Activated naive CD8-positive, alpha-beta T cell treated with anti-CD3 and anti-CD28 coated beads for 36 hours (primary cell): ENCODE measurements around the gene PPARA. TPM values are rescaled to one million over a fixed set of nuclear protein-coding genes. Genes with fewer than 3 reads are reported as not detected.

Experiments
- DNase-seq: peaks from one replicate; pipeline ENCODE4 v3.0.0; 2021
- H3K27ac Mint-ChIP-seq: one replicate; pipeline ENCODE4 v1.8.0; 2022; ENCODE audit warnings: mild to moderate bottlenecking, moderate library complexity, mixed read lengths
- H3K27me3 Mint-ChIP-seq: one replicate; pipeline ENCODE4 v1.8.0; 2022; ENCODE audit warnings: mild to moderate bottlenecking, mixed read lengths
- H3K36me3 Mint-ChIP-seq: one replicate; pipeline ENCODE4 v1.8.0; 2021; ENCODE audit warnings: mild to moderate bottlenecking, mixed read lengths
- H3K4me1 Mint-ChIP-seq: one replicate; pipeline ENCODE4 v1.8.0; 2021; ENCODE audit warnings: mixed read lengths
- H3K4me3 Mint-ChIP-seq: one replicate; pipeline ENCODE4 v1.8.0; 2022; ENCODE audit warnings: mild to moderate bottlenecking, moderate library complexity, mixed read lengths
- H3K9me3 Mint-ChIP-seq: one replicate; pipeline ENCODE4 v1.8.0; 2022; ENCODE audit warnings: mixed read lengths
- total RNA-seq, 2 experiments: library from RNA; stranded (reverse); gene quantifications; one replicate each; pipeline ENCODE4 v1.2.3, GENCODE V29; 2021

Gene PPARA
- total RNA-seq, 2 experiments from 2014 or later = 6.0 to 6.4 TPM

GRCh38 chr22:46214616-46215015 is 64.3 kb downstream of the PPARA start:
- no peaks in the 10 kb centered on the region for H3K27me3 Mint-ChIP-seq
- DNase-seq = no peak
- H3K27ac Mint-ChIP-seq = no peak overlapping the region
- H3K4me3 Mint-ChIP-seq = no peak overlapping the region
- H3K9me3 Mint-ChIP-seq = no peaks in the 10 kb centered on the region
- H3K4me1 Mint-ChIP-seq = peaks cover 4% of the 10 kb centered on the region
- H3K36me3 Mint-ChIP-seq = peaks cover 32% of the 10 kb centered on the region

- DNase-seq = no peak
- H3K27ac Mint-ChIP-seq = no peak overlapping the region
- no peak overlapping the region for H3K4me3 Mint-ChIP-seq
- H3K4me1 Mint-ChIP-seq = peaks cover 11% of the 10 kb centered on the region
- H3K27me3 Mint-ChIP-seq = no peaks in the 10 kb centered on the region
- peaks cover 16% of the 10 kb centered on the region for H3K36me3 Mint-ChIP-seq
- H3K9me3 Mint-ChIP-seq = no peaks in the 10 kb centered on the region
Measured at GRCh38 chr22:46219636-46220035, 69.3 kb downstream of the PPARA start.

DNA sequence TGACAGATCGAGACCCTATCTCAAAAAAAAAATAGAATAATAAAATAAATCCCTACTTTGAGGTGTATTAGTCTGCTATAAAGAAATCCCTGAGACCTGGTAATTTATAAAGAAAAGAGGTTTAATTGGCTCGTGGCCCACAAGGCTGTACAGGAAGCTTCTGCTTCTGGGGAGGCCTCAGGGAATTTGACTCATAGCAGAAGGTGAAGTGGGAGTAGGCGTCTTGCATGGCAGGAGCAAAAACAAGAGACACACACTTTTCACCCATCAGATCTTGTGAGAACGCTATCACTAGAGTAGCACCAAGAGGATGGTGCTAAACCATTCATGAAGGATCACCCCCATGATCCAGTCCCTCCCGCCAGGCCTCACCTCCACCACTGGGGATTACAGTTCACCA is 70.6 kb downstream of the PPARA start:
- H3K9me3 Mint-ChIP-seq = no peaks in the 10 kb centered on the region
- DNase-seq = no peak
- no peak overlapping the region for H3K4me3 Mint-ChIP-seq
- H3K4me1 Mint-ChIP-seq = peaks cover 11% of the 10 kb centered on the region
- no peaks in the 10 kb centered on the region for H3K27me3 Mint-ChIP-seq
- peak overlapping the region; percentile 22 for H3K27ac Mint-ChIP-seq
- H3K36me3 Mint-ChIP-seq = peaks cover 16% of the 10 kb centered on the region

DNA sequence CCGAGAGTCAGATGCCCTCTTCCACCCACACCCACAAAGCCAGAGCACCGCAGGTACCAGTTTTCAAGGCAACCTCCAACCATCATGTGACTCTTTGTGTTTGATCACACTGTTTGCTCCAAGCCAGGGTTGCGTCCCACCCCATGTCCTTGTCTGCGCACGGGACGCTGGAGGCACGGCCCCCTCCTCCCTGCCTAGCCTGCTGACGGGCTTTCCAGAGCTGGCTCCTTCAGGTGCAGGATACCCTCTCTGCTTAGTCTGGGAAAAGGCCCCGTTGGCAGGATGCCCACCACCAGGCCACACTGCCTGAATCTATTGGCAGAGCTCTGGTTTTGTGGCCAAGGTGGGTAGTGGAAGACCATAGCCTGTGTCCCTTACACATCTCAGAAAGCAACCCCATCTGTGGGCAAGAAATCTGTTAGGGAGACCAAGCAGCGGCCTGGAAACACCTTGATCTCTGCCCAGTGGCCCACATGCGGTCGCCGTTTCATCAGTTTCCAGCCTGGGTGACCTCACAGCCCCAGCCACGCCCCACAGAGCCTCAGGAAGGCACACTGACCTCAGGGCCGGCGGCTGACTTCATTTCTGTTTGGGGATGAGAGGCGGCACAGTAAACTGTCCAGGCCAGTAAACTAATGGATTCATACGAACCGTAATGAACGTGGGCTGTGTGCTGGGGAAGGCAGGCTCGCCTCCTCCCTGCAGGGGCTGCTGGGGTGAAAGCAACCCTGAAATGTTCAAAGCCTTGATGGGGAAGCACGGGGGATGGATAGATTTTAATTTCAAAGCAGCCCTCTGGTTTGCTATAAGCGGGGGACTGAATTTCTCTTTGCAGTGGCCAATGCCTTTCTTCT is 73.9 kb downstream of the PPARA start:
- peaks cover 13% of the 10 kb centered on the region for H3K36me3 Mint-ChIP-seq
- H3K27ac Mint-ChIP-seq = no peak overlapping the region
- no peak for DNase-seq

GRCh38 chr22:46224898-46225290 is 74.6 kb downstream of the PPARA start:
- Mint-ChIP-seq H3K36me3 (peaks cover 8% of the 10 kb centered on the region), H3K4me1 (peaks cover 6% of the 10 kb centered on the region), H3K27ac (no peak overlapping the region), H3K4me3 (no peak overlapping the region), H3K27me3 (no peaks in the 10 kb centered on the region), H3K9me3 (no peaks in the 10 kb centered on the region)
- no peak for DNase-seq

More for the DNA sequence above, 73.9 kb downstream of the PPARA start:
- Mint-ChIP-seq H3K4me3 (no peak overlapping the region), H3K27me3 (no peaks in the 10 kb centered on the region), H3K9me3 (no peaks in the 10 kb centered on the region), H3K4me1 (peaks cover 10% of the 10 kb centered on the region)

DNA sequence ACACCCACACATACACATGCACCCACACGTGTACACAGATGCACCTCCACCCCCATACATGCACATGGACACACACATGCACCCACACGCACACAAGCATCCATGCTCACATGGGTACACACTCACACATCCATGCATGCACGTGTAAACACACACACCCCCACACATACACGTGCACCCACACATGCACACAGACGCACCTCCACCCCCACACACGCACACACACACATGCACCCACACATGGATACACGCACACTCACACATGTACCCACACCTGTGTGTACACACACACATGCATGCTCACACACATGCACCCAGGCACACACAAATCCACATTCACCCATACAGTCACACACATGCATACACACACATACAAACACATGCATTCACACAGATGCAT is 75.3 kb downstream of the PPARA start:
- H3K4me1 Mint-ChIP-seq = peaks cover 6% of the 10 kb centered on the region
- no peak overlapping the region for H3K27ac Mint-ChIP-seq
- DNase-seq = no peak
- H3K4me3 Mint-ChIP-seq = no peak overlapping the region
- H3K27me3 Mint-ChIP-seq = no peaks in the 10 kb centered on the region
- H3K36me3 Mint-ChIP-seq = peaks cover 5% of the 10 kb centered on the region
- no peaks in the 10 kb centered on the region for H3K9me3 Mint-ChIP-seq

DNA sequence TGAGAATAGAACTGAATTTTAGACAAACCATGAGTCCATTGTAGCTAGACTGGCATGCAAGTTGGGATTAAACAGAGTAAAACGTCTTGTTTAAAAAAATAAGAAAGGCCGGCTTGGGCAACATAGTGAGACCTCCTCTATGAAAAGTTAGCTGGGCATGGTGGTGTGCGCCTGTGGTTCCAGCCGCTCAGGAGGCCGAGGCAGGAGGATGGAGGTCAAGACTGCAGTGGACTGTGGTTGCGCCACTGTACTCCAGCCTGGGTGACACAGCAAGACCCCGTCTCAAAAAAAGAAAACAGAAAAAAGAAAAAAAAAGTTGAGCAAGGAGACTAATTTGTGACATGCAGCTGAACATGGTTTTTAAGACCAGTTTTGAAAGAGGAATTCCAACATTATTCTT is 76.3 kb downstream of the PPARA start:
- H3K27ac Mint-ChIP-seq = no peak overlapping the region
- H3K9me3 Mint-ChIP-seq = no peaks in the 10 kb centered on the region
- no peak for DNase-seq
- no peaks in the 10 kb centered on the region for H3K27me3 Mint-ChIP-seq
- no peak overlapping the region for H3K4me3 Mint-ChIP-seq
- H3K36me3 Mint-ChIP-seq = no peaks in the 10 kb centered on the region
- no peaks in the 10 kb centered on the region for H3K4me1 Mint-ChIP-seq

DNA sequence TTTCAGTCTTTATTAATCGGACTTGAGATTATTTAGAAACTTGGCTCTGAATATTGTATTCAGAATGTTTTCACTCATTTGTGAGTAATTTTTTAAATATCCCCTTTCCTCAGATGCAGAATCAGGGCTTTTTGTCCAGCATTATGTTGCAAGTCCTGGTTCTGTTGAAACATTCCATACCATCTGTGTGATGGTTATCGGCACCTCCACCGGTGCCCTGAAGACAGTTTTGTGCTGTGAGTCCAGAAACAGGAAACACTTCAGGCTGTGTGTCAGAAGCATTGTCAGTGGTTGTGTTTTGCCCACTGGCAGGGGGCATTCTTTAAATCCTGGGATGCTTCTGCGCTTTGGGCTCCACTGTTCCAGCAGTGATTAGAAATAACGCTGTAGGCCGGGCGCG is 79.4 kb downstream of the PPARA start:
- no peak overlapping the region for H3K27ac Mint-ChIP-seq
- no peak for DNase-seq
- no peaks in the 10 kb centered on the region for H3K36me3 Mint-ChIP-seq
- no peaks in the 10 kb centered on the region for H3K9me3 Mint-ChIP-seq
- no peaks in the 10 kb centered on the region for H3K27me3 Mint-ChIP-seq
- H3K4me1 Mint-ChIP-seq = no peaks in the 10 kb centered on the region
- H3K4me3 Mint-ChIP-seq = no peak overlapping the region

DNA sequence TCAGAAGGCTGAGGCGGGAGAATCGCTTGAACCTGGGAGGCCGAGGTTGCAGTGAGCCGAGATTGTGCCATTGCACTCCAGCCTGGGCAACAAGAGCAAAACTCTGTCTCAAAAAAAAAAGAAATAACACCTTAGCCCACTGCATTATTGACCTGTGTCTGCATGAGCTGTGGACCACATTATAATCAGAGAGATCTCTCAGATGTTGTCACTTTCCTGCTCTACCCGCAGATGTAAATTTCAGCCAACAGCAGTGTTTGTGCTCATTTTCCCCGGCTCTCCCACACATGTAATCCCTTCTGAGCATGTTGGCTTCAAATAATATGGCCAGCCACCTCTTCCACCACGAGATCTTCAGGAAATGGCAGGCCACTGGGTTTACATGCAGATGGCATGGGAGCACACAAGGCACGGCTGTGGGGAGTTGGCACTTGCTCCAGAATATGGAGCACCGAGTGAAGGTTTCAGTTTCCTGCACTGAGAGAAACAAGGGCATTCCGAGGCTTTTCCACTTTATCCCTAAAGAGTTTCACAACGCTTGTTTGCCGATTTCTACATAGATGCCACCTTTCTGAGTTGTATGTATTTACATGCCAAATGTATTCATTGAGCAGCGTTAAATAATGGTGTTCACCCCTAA is 80.1 kb downstream of the PPARA start:
- no peaks in the 10 kb centered on the region for H3K36me3 Mint-ChIP-seq
- DNase-seq = no peak

GRCh38 chr22:46233231-46233630 is 82.9 kb downstream of the PPARA start:
- no peak overlapping the region for H3K27ac Mint-ChIP-seq
- H3K36me3 Mint-ChIP-seq = peaks cover 4% of the 10 kb centered on the region
- no peak for DNase-seq
- H3K4me1 Mint-ChIP-seq = no peaks in the 10 kb centered on the region
- H3K27me3 Mint-ChIP-seq = no peaks in the 10 kb centered on the region
- H3K4me3 Mint-ChIP-seq = no peak overlapping the region
- H3K9me3 Mint-ChIP-seq = no peaks in the 10 kb centered on the region

More for the DNA sequence above, 80.1 kb downstream of the PPARA start:
- H3K27ac Mint-ChIP-seq = no peak overlapping the region
- no peak overlapping the region for H3K4me3 Mint-ChIP-seq
- no peaks in the 10 kb centered on the region for H3K4me1 Mint-ChIP-seq
- H3K9me3 Mint-ChIP-seq = no peaks in the 10 kb centered on the region
- no peaks in the 10 kb centered on the region for H3K27me3 Mint-ChIP-seq

DNA sequence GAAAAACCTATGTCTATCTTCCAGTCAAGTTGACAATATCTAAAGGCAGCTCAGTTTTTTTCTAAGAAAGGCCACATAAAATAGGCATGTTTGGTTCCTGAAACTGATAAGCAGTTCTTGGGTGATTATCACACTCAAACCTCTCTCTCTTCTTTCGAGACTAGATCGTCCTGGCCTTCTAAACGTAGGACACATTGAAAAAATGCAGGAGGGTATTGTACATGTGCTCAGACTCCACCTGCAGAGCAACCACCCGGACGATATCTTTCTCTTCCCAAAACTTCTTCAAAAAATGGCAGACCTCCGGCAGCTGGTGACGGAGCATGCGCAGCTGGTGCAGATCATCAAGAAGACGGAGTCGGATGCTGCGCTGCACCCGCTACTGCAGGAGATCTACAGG is 84.6 kb downstream of the PPARA start:
- H3K27ac Mint-ChIP-seq = no peak overlapping the region

DNA sequence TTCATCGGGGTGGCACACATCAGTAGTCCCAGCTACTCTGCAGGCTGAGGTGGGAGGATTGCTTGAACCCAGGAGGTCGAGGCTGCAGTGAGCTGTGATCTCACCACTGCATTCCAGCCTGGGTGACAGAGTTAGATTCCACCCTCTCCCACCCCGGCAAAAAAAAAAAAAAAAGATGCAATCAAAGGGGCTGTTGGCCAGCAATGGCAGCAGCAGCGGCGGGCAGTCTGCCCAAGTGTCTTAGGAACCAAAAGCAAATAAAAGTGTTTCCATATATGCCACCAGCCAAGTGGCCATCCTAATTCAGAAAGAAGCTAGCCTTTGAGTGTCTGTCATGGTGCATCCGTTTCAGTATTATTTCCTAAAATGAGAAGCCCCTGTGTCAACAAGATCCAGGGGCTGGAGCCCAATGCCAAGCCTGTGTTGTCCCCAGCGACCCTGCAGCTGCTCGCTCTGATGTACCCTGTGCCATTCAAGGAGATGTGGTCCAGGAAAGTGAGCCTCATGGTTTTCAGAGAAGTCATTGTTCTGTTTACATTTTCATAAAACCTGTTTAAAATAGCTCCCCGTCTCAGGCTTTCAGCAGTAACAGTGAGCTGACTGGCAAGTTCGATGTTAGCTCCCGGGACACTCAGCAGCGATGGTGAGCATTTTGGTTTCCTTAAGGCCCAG is 87.3 kb downstream of the PPARA start:
- Mint-ChIP-seq H3K36me3 (peaks cover 5% of the 10 kb centered on the region), H3K4me1 (peaks cover 16% of the 10 kb centered on the region), H3K27ac (no peak overlapping the region), H3K27me3 (no peaks in the 10 kb centered on the region), H3K4me3 (no peak overlapping the region), H3K9me3 (no peaks in the 10 kb centered on the region)
- no peak for DNase-seq

More for the DNA sequence above, 84.6 kb downstream of the PPARA start:
- Mint-ChIP-seq H3K27me3 (no peaks in the 10 kb centered on the region), H3K4me3 (no peak overlapping the region), H3K36me3 (peaks cover 5% of the 10 kb centered on the region), H3K9me3 (no peaks in the 10 kb centered on the region), H3K4me1 (peaks cover 7% of the 10 kb centered on the region)
- no peak for DNase-seq

- H3K36me3 Mint-ChIP-seq = peaks cover 5% of the 10 kb centered on the region
- no peaks in the 10 kb centered on the region for H3K9me3 Mint-ChIP-seq
- no peaks in the 10 kb centered on the region for H3K27me3 Mint-ChIP-seq
- H3K27ac Mint-ChIP-seq = no peak overlapping the region
- peaks cover 16% of the 10 kb centered on the region for H3K4me1 Mint-ChIP-seq
- no peak overlapping the region for H3K4me3 Mint-ChIP-seq
- no peak for DNase-seq
Measured at GRCh38 chr22:46238541-46238940, 88.2 kb downstream of the PPARA start.

GRCh38 chr22:46239261-46240048 is 89.1 kb downstream of the PPARA start:
- Mint-ChIP-seq H3K27ac (peak overlapping the region; percentile 52), H3K9me3 (no peaks in the 10 kb centered on the region), H3K27me3 (no peaks in the 10 kb centered on the region), H3K36me3 (peaks cover 8% of the 10 kb centered on the region), H3K4me3 (peak overlapping the region; percentile 12), H3K4me1 (peaks cover 16% of the 10 kb centered on the region)
- no peak for DNase-seq

DNA sequence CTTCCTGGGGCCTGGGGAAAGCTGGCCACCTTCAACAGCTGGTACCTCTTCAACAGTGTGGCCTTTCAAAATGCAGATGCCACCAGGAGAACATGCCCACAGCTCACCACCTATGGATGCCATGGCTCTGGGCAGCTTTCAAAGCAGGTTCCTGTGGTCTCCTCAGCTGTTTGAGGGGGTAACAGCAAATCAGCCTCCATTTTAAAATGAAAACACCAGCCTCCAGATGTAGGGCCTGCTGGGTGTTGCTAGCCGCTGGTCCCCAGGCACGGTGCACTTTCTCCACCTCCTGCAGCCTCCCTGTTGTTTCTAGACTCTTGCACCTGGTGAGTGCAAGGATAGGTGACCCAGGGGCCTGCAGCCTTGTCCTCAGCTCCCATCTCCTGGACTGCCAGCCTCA is 89.7 kb downstream of the PPARA start:
- no peaks in the 10 kb centered on the region for H3K9me3 Mint-ChIP-seq
- no peak for DNase-seq
- peaks cover 16% of the 10 kb centered on the region for H3K4me1 Mint-ChIP-seq
- peaks cover 8% of the 10 kb centered on the region for H3K36me3 Mint-ChIP-seq
- H3K27me3 Mint-ChIP-seq = no peaks in the 10 kb centered on the region
- H3K4me3 Mint-ChIP-seq = no peak overlapping the region
- no peak overlapping the region for H3K27ac Mint-ChIP-seq
